H1 (cell line): ENCODE measurements around the gene MDFIC. TPM values are rescaled to one million over a fixed set of nuclear protein-coding genes. Genes with fewer than 3 reads are reported as not detected.

Experiments
- CTCF ChIA-PET: fragments of 300-600 bp; sonication (Branson Sonifier 250); formaldehyde crosslinking; loops from one replicate; lab custom pipeline; 2021; ENCODE audit not compliant: partially characterized antibody; lab: Charles Lee
- POLR2A ChIA-PET: fragments of 300-600 bp; sonication (Branson Sonifier 250); formaldehyde crosslinking; loops from one replicate; lab custom pipeline; 2021; ENCODE audit warnings: inconsistent platforms; ENCODE audit not compliant: partially characterized antibody; lab: Charles Lee
- DNase-seq, 2 experiments: peaks; one replicate each; pipeline versions ENCODE4 v3.0.0 to v3.0.0-alpha.2; 2010 to 2022; ENCODE audit warnings: low spot score in 2 of 2, low read depth in 1 of 2, mixed read lengths in 1 of 2
- FAIRE-seq: peaks from 2 replicates; lab custom pipeline; 2011; peaks lifted over from hg19 to GRCh38; lab: Jason Lieb, UNC
- H2AFZ ChIP-seq: 2 replicates; pipeline ENCODE4 v1.8.1; 2012; ENCODE audit warnings: low read length, inconsistent platforms
- H2AK5ac ChIP-seq: 2 replicates; pipeline ENCODE4 v1.6.1; 2013; ENCODE audit warnings: low read depth, low read length
- H2BK120ac ChIP-seq: replicated peaks from 2 replicates; pipeline ENCODE3; 2013; ENCODE audit warnings: low read depth, low read length, inconsistent platforms
- H2BK12ac ChIP-seq: 2 replicates; pipeline ENCODE4 v1.6.1; 2013; ENCODE audit warnings: low read depth, low read length
- H2BK15ac ChIP-seq: 2 replicates; pipeline ENCODE4 v1.6.1; 2013; ENCODE audit warnings: low read length
- H2BK20ac ChIP-seq: 2 replicates; pipeline ENCODE4 v1.6.1; 2013; ENCODE audit warnings: low read length
- H2BK5ac ChIP-seq: 2 replicates; pipeline ENCODE4 v1.6.1; 2013; ENCODE audit warnings: low read depth, low read length
- H3K14ac ChIP-seq: 2 replicates; pipeline ENCODE4 v1.6.1; 2013; ENCODE audit warnings: inconsistent platforms; ENCODE audit not compliant: insufficient read length
- H3K18ac ChIP-seq: 2 replicates; pipeline ENCODE4 v1.6.1; 2013; ENCODE audit warnings: low read length; ENCODE audit errors: extremely low read depth
- H3K23ac ChIP-seq: 2 replicates; pipeline ENCODE4 v1.6.1; 2013; ENCODE audit warnings: inconsistent platforms; ENCODE audit not compliant: insufficient read length
- H3K23me2 ChIP-seq: 2 replicates; pipeline ENCODE4 v1.6.1; 2013; ENCODE audit warnings: low read depth, low read length
- H3K27ac ChIP-seq: 2 replicates; pipeline ENCODE4 v1.6.1; 2011; ENCODE audit warnings: low read depth, low read length, inconsistent platforms
- H3K27me3 ChIP-seq, 4 experiments: replicated peaks in 1 of 4; 1 replicate in 1 of 4; 2 replicates in 3 of 4; pipeline versions ENCODE4 v1.6.1 to v1.8.1; 2011 to 2013; ENCODE audit warnings: low read length in 3 of 4, mild to moderate bottlenecking in 3 of 4, inconsistent platforms in 2 of 4, mixed read lengths in 2 of 4, moderate library complexity in 1 of 4; ENCODE audit not compliant: control insufficient read depth in 3 of 4, insufficient read depth in 3 of 4; ENCODE audit errors: extremely low read depth in 1 of 4
- H3K36me3 ChIP-seq, 4 experiments: 2 replicates each; pipeline versions ENCODE4 v1.6.1 to v1.8.1; 2011 to 2013; ENCODE audit warnings: mild to moderate bottlenecking in 4 of 4, low read length in 3 of 4, moderate library complexity in 2 of 4, control low read depth in 1 of 4, inconsistent platforms in 1 of 4; ENCODE audit not compliant: insufficient read depth in 4 of 4, control insufficient read depth in 2 of 4
- H3K4ac ChIP-seq: replicated peaks from 2 replicates; pipeline ENCODE3; 2013; ENCODE audit warnings: low read length, low read depth, mixed read lengths, inconsistent platforms; ENCODE audit not compliant: insufficient read length
- H3K4me1 ChIP-seq, 4 experiments: replicated peaks in 1 of 4; 1 replicate in 1 of 4; 2 replicates in 3 of 4; pipeline versions ENCODE4 v1.6.1 to v1.8.1; 2011 to 2013; ENCODE audit warnings: low read length in 3 of 4, inconsistent platforms in 2 of 4, mixed read lengths in 1 of 4; ENCODE audit not compliant: insufficient read depth in 4 of 4, control insufficient read depth in 3 of 4
- H3K4me2 ChIP-seq, 2 experiments: 2 replicates each; pipeline versions ENCODE4 v1.6.1 to v1.8.1; 2011 to 2013; ENCODE audit warnings: low read depth in 2 of 2, low read length in 2 of 2, control low read depth in 1 of 2, inconsistent platforms in 1 of 2, mild to moderate bottlenecking in 1 of 2; ENCODE audit not compliant: insufficient read depth in 1 of 2
- H3K4me3 ChIP-seq, 4 experiments: fragments of 200-600, 300-600 bp in 1 of 4; sonication (generic), shearing (Covaris generic), sonication (Bioruptor Twin) in 1 of 4; 2 replicates each; pipeline versions ENCODE4 v1.5.1 to v1.8.1; 2011 to 2016; ENCODE audit warnings: low read length in 4 of 4, low read depth in 3 of 4, control low read depth in 2 of 4, inconsistent platforms in 2 of 4, mild to moderate bottlenecking in 2 of 4, mixed read lengths in 1 of 4, moderate library complexity in 1 of 4; ENCODE audit not compliant: insufficient read depth in 2 of 4; ENCODE audit errors: extremely low read depth in 1 of 4
- H3K56ac ChIP-seq: replicated peaks from 2 replicates; pipeline ENCODE3; 2013; ENCODE audit warnings: low read depth, mild to moderate bottlenecking, mixed read lengths, low read length, inconsistent platforms; ENCODE audit not compliant: insufficient read length
- H3K79me1 ChIP-seq: 2 replicates; pipeline ENCODE4 v1.6.1; 2013; ENCODE audit warnings: low read depth, low read length, control low read depth
- H3K79me2 ChIP-seq, 2 experiments: 2 replicates each; pipeline versions ENCODE4 v1.6.1 to v1.8.1; 2012 to 2013; ENCODE audit warnings: low read length in 2 of 2, mild to moderate bottlenecking in 2 of 2, inconsistent platforms in 1 of 2; ENCODE audit not compliant: insufficient read depth in 2 of 2, control insufficient read depth in 1 of 2
- H3K9ac ChIP-seq, 4 experiments: replicated peaks in 1 of 4; 1 replicate in 1 of 4; 2 replicates in 3 of 4; pipeline versions ENCODE4 v1.6.1 to v1.8.1; 2011 to 2013; ENCODE audit warnings: low read depth in 3 of 4, low read length in 3 of 4, control low read depth in 2 of 4, mild to moderate bottlenecking in 2 of 4, moderate library complexity in 2 of 4, inconsistent platforms in 1 of 4; ENCODE audit errors: extremely low read depth in 1 of 4
- H3K9me3 ChIP-seq, 2 experiments: 2 replicates each; pipeline versions ENCODE4 v1.6.1 to v1.8.1; 2012 to 2013; ENCODE audit warnings: mild to moderate bottlenecking in 2 of 2, moderate library complexity in 2 of 2, control low read depth in 1 of 2, inconsistent platforms in 1 of 2, low read depth in 1 of 2, low read length in 1 of 2, mixed read lengths in 1 of 2; ENCODE audit not compliant: insufficient read depth in 2 of 2
- H4K20me1 ChIP-seq, 2 experiments: replicated peaks in 1 of 2; 2 replicates each; pipeline versions ENCODE3 to v1.8.1; 2011 to 2013; ENCODE audit warnings: inconsistent platforms in 2 of 2, low read length in 2 of 2, mild to moderate bottlenecking in 1 of 2; ENCODE audit not compliant: insufficient read depth in 2 of 2, control insufficient read depth in 1 of 2
- H4K5ac ChIP-seq: 2 replicates; pipeline ENCODE4 v1.6.1; 2013; ENCODE audit warnings: low read length, low read depth, mixed read lengths, inconsistent platforms; ENCODE audit not compliant: insufficient read length
- H4K8ac ChIP-seq: 2 replicates; pipeline ENCODE4 v1.8.0; 2013; ENCODE audit warnings: mild to moderate bottlenecking, moderate library complexity, low read length, inconsistent platforms; ENCODE audit not compliant: insufficient read depth; ENCODE audit errors: extremely low read depth
- H4K91ac ChIP-seq: replicated peaks from 2 replicates; pipeline ENCODE3; 2013; ENCODE audit warnings: low read length, mixed read lengths, inconsistent platforms; ENCODE audit not compliant: insufficient read length
- ATF3 ChIP-seq: IDR thresholded peaks from 2 replicates; pipeline ENCODE4 v1.6.1; 2011; ENCODE audit warnings: low read depth, mild to moderate bottlenecking, low read length; ENCODE audit not compliant: insufficient read depth
- BRCA1 ChIP-seq: IDR thresholded peaks from 2 replicates; pipeline ENCODE4 v1.6.1; 2012; ENCODE audit warnings: low read depth, low read length, improper control_type of control experiment
- CBX8 ChIP-seq: fragments of 300-800, 300-1000 bp; sonication (generic); IDR thresholded peaks from 2 replicates; pipeline ENCODE4 v1.7.1; 2016; ENCODE audit warnings: low read depth, low read length, borderline replicate concordance
- CEBPB ChIP-seq: IDR thresholded peaks from 2 replicates; pipeline ENCODE4 v1.6.1; 2012; ENCODE audit warnings: low read depth, low read length
- CTBP2 ChIP-seq: IDR thresholded peaks from 2 replicates; pipeline ENCODE4 v1.7.0; 2011; ENCODE audit warnings: borderline replicate concordance, mild to moderate bottlenecking, moderate library complexity, mixed read lengths, low read length; ENCODE audit not compliant: insufficient read depth, insufficient read length
- HDAC6 ChIP-seq: IDR thresholded peaks from one replicate; pipeline ENCODE4 v1.7.1; 2012; ENCODE audit warnings: low read depth, mild to moderate bottlenecking, inconsistent platforms, low read length, moderate library complexity
- JUN ChIP-seq: IDR thresholded peaks from 2 replicates; pipeline ENCODE4 v1.6.1; 2011; ENCODE audit warnings: low read depth, mild to moderate bottlenecking, improper control_type of control experiment, low read length
- KDM5A ChIP-seq: fragments of 200-600 bp; IDR thresholded peaks from 2 replicates; pipeline ENCODE4 v1.7.1; 2012; ENCODE audit warnings: mild to moderate bottlenecking, low read length, inconsistent platforms, mixed read lengths
- NRF1 ChIP-seq: IDR thresholded peaks from 2 replicates; pipeline ENCODE4 v1.6.1; 2011; ENCODE audit warnings: mild to moderate bottlenecking, low read depth, low read length, improper control_type of control experiment
- RBBP5 ChIP-seq: IDR thresholded peaks from 2 replicates; pipeline ENCODE4 v1.7.1; 2012; ENCODE audit warnings: low read depth, mild to moderate bottlenecking, inconsistent platforms, low read length, moderate library complexity, borderline replicate concordance
- RNF2 ChIP-seq: fragments of 200-900, 300-1000 bp; sonication (generic); IDR thresholded peaks from 2 replicates; pipeline ENCODE4 v1.7.1; 2016; ENCODE audit warnings: borderline replicate concordance, low read depth, mild to moderate bottlenecking, antibody characterized with exemption, low read length; ENCODE audit not compliant: poor library complexity, severe bottlenecking; ENCODE audit errors: missing control alignments
- SIRT6 ChIP-seq: IDR thresholded peaks from one replicate; pipeline ENCODE4 v1.7.1; 2012; ENCODE audit warnings: low read length, inconsistent platforms
- SIX5 ChIP-seq: IDR thresholded peaks from 2 replicates; pipeline ENCODE4 v1.6.1; 2011; ENCODE audit warnings: mild to moderate bottlenecking, low read depth, low read length
- SP4 ChIP-seq: IDR thresholded peaks from 2 replicates; pipeline ENCODE4 v1.6.1; 2012; ENCODE audit warnings: low read length, inconsistent platforms
- TBP ChIP-seq: IDR thresholded peaks from 2 replicates; pipeline ENCODE4 v1.6.1; 2011; ENCODE audit warnings: low read depth, low read length, improper control_type of control experiment
- WGBS, 2 experiments: shearing (Covaris generic) in 1 of 2; methylation state at CpG; one replicate each; pipeline versions ENCODE4 v1.1.6 to v1.1.7; 2013 to 2015; ENCODE audit warnings: low lambda C conversion rate in 2 of 2, mixed read lengths in 2 of 2, inconsistent platforms in 1 of 2, low coverage in 1 of 2, missing lambda C conversion rate in 1 of 2; ENCODE audit not compliant: insufficient replicate concordance in 2 of 2, insufficient coverage in 1 of 2, insufficient read length in 1 of 2; ENCODE audit errors: extremely low coverage in 1 of 2, missing lambda C conversion rate in 1 of 2; 5-methylcytosine and 5-hydroxymethylcytosine counted together
- polyA plus RNA-seq, 7 experiments: library from polyadenylated mRNA; depleted of rRNA in 3 of 7; stranded (reverse) in 5 of 7; unstranded in 2 of 7; fragments of >200 nt in 5 of 7; fragments of 200-250 nt in 2 of 7; gene quantifications; 1 replicate in 5 of 7; 2 replicates in 1 of 7; 4 replicates in 1 of 7; pipeline versions ENCODE4 v1.2.1 to v1.2.3, GENCODE V29; 2011 to 2013; ENCODE audit warnings: missing spikeins in 2 of 7, mixed read lengths in 2 of 7
- total RNA-seq: library from RNA; stranded (reverse); fragmentation: NEBNext Ultra II Directional; extraction: Animal tissue kit (Norgen Biotek cat#: 25700); gene quantifications from 2 replicates; pipeline ENCODE4 v1.2.1, GENCODE V29; 2021

MDFIC gene
- total and polyA plus RNA-seq, 2 of the 8 experiments (the other 6 are each of a cell fraction or from before 2014, with no cell fraction given): 2.3 to 11.4 TPM

DNA sequence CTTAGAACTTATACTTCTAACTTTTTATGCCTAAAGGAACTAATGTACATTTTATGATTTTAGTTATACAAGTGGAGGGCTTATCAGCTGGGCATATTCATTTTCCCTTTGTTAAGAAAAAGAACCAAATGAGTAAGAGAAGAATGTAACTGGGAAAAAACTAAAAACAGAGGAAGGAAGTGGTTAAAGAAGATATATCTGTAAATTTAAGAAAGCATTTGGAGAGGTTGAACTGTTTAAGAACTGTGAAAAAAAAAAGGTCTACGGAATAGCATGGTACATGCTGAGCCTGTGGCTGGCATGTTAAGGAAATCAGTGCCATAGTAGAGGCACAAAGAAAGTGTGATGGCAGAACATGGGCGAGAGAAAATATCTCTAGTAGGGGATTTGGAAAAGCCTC, 6.2 kb downstream of the MDFIC start:
- no peak overlapping the region for H4K8ac ChIP-seq
- H2BK20ac ChIP-seq: no peak overlapping the region
- no peak overlapping the region for H2AK5ac ChIP-seq
- DNase-seq (no peak), FAIRE-seq (no peak)
- no peak overlapping the region for H3K27ac ChIP-seq
- H4K20me1 ChIP-seq: no peaks in the 10 kb centered on the region
- H3K27me3 ChIP-seq: no peaks in the 10 kb centered on the region
- H3K14ac ChIP-seq: no peak overlapping the region
- no peaks in the 10 kb centered on the region for H3K36me3 ChIP-seq
- peak overlapping the region; percentile 80 for H4K91ac ChIP-seq
- no peak overlapping the region for H3K4me2 ChIP-seq
- ChIA-PET CTCF (no interaction called here), POLR2A (no interaction called here)
- H3K23me2 ChIP-seq: peaks cover 3% of the 10 kb centered on the region
- H3K9ac ChIP-seq: no peak overlapping the region
- H3K79me2 ChIP-seq: no peaks in the 10 kb centered on the region
- peaks cover under 1 to 7% (median 3%) of the 10 kb centered on the region in 4 experiments; a peak in 5 of 7 replicates for H3K4me1 ChIP-seq
- no peak overlapping the region for H3K18ac ChIP-seq
- H2BK5ac ChIP-seq: no peak overlapping the region
- no peak overlapping the region for H3K4ac ChIP-seq
- H4K5ac ChIP-seq: no peak overlapping the region
- H2AFZ ChIP-seq: no peak overlapping the region
- H2BK120ac ChIP-seq: no peak overlapping the region
- H3K23ac ChIP-seq: no peak overlapping the region
- H3K9me3 ChIP-seq: no peaks in the 10 kb centered on the region
- whole genome bisulfite sequencing, 2 experiments: 88% methylated on average over 1 of the region's 2 CpGs; no CpG with 5 or more reads in 1 of the 2 experiments
- H2BK15ac ChIP-seq: no peak overlapping the region
- no peaks in the 10 kb centered on the region for H3K79me1 ChIP-seq
- no peak overlapping the region for H2BK12ac ChIP-seq
- no peak overlapping the region for H3K56ac ChIP-seq
- no peak overlapping the region for H3K4me3 ChIP-seq
- TF ChIP-seq CBX8 (no peak), CEBPB (no peak), SIX5 (no peak), RBBP5 (no peak), ATF3 (no peak), SP4 (no peak), NRF1 (no peak), KDM5A (no peak), HDAC6 (no peak), SIRT6 (no peak), RNF2 (no peak), BRCA1 (no peak), TBP (no peak), CTBP2 (no peak), JUN (no peak)
